IPS-NIHi11 (cell line): Measurements from ENCODE around the gene HNRNPC.

Experiments
- DNase-seq: peaks from one replicate; pipeline ENCODE4 v3.0.0; 2012; ENCODE audit warnings: mixed read lengths, low spot score

HNRNPC gene

GRCh38 chr14:21210023-21210422, 59.2 kb downstream of the HNRNPC start:
- no peak for DNase-seq

GRCh38 chr14:21209185-21209584, 60.1 kb downstream of the HNRNPC start:
- DNase-seq: no peak

- DNase-seq: no peak
Measured at GRCh38 chr14:21208554-21208953, 60.7 kb downstream of the HNRNPC start.

- DNase-seq: no peak
Measured at GRCh38 chr14:21206753-21207684, 62.2 kb downstream of the HNRNPC start.

- DNase-seq: no peak
Measured at GRCh38 chr14:21205678-21206581, 63.3 kb downstream of the HNRNPC start.

GRCh38 chr14:21205026-21205677, 64.1 kb downstream of the HNRNPC start:
- DNase-seq: no peak

GRCh38 chr14:21204167-21205025, 64.8 kb downstream of the HNRNPC start:
- DNase-seq: no peak

- no peak for DNase-seq
Measured at GRCh38 chr14:21203470-21204166, 65.6 kb downstream of the HNRNPC start.

- no peak for DNase-seq
Measured at GRCh38 chr14:21202463-21203358, 66.5 kb downstream of the HNRNPC start.

GRCh38 chr14:21201732-21202462, 67.3 kb downstream of the HNRNPC start:
- DNase-seq: no peak

GRCh38 chr14:21200752-21201461, 68.3 kb downstream of the HNRNPC start:
- no peak for DNase-seq

GRCh38 chr14:21199611-21200560, 69.4 kb downstream of the HNRNPC start:
- DNase-seq: no peak

- DNase-seq: no peak
Measured at GRCh38 chr14:21197418-21198205, 71.6 kb downstream of the HNRNPC start.

GRCh38 chr14:21194597-21194996, 74.6 kb downstream of the HNRNPC start:
- DNase-seq: no peak

- DNase-seq: no peak
Measured at GRCh38 chr14:21192875-21193535, 76.2 kb downstream of the HNRNPC start.

- no peak for DNase-seq
Measured at GRCh38 chr14:21192447-21192822, 76.8 kb downstream of the HNRNPC start.
